HG02870 (cell line): Measurements from ENCODE around the gene ADAM33.

Experiments
- ATAC-seq: cut with Tn5 transposase; IDR thresholded peaks from one replicate; pipeline ENCODE4 v1.9.1; 2021; ENCODE audit warnings: mild to moderate bottlenecking, moderate library complexity; ENCODE audit not compliant: unreplicated experiment

ADAM33 gene

GRCh38 chr20:3691306-3691705 lies 9.5 kb upstream of the ADAM33 start:
- no peak for ATAC-seq

- ATAC-seq = no peak
Measured at GRCh38 chr20:3690413-3690812, 8.6 kb upstream of the ADAM33 start.

- ATAC-seq = no peak
Measured at GRCh38 chr20:3689978-3690377, 8.2 kb upstream of the ADAM33 start.

GRCh38 chr20:3687655-3688054 lies 5.8 kb upstream of the ADAM33 start:
- ATAC-seq = no peak

- ATAC-seq = no peak
Measured at GRCh38 chr20:3686867-3687321, 5.1 kb upstream of the ADAM33 start.

GRCh38 chr20:3686421-3686820 lies 4.6 kb upstream of the ADAM33 start:
- ATAC-seq = no peak

- no peak for ATAC-seq
Measured at GRCh38 chr20:3685341-3685740, 3.5 kb upstream of the ADAM33 start.

- no peak for ATAC-seq
Measured at GRCh38 chr20:3681352-3681930, 369 bp downstream of the ADAM33 start.

GRCh38 chr20:3680701-3681351 lies 984 bp downstream of the ADAM33 start:
- ATAC-seq = no peak

- no peak for ATAC-seq
Measured at GRCh38 chr20:3679749-3680700, 1.8 kb downstream of the ADAM33 start.

- ATAC-seq = no peak
Measured at GRCh38 chr20:3678856-3679720, 2.7 kb downstream of the ADAM33 start.

- no peak for ATAC-seq
Measured at GRCh38 chr20:3678198-3678597, 3.6 kb downstream of the ADAM33 start.

- no peak for ATAC-seq
Measured at GRCh38 chr20:3677733-3678132, 4.1 kb downstream of the ADAM33 start.

GRCh38 chr20:3674995-3675900 lies 6.6 kb downstream of the ADAM33 start:
- no peak for ATAC-seq

GRCh38 chr20:3674447-3674846 lies 7.4 kb downstream of the ADAM33 start:
- no peak for ATAC-seq

- no peak for ATAC-seq
Measured at GRCh38 chr20:3673221-3674070, 8.4 kb downstream of the ADAM33 start.

GRCh38 chr20:3672547-3673171 lies 9.2 kb downstream of the ADAM33 start:
- ATAC-seq = no peak

GRCh38 chr20:3671986-3672546 lies 9.7 kb downstream of the ADAM33 start:
- no peak for ATAC-seq
